ENCODE data around the gene SCFD2.

Gene SCFD2

DNA sequence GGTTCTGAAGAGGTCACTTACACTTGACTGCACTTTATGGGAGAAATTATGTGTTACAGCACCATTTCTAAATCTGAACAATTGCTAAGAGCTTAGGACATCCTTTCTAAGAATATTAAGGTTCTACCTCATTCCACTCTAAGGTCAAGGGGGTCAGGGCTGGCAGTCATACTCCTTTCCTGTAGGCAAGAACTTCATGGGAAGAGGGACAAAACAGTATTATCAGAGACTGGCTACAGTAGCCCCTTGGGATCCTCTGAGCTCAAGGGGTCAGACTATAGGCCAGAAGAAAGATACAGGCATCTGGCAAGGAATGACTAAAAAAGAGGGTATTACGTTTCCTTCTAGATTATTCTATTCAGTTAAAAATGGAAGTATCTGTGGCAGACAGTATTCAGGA, 388.6 kb downstream of the SCFD2 start:
- in situ Hi-C loops (cut with MboI; ENCODE audit: low sequenced_read_pairs), result loop anchor here (25.0 kb wide), 2 partner anchors 440 to 615 kb away; no protein-coding TSS in a partner anchor

- in situ Hi-C loops (cut with MboI; ENCODE audit: low sequenced_read_pairs), result loop anchor here (25.0 kb wide), 2 partner anchors 439 to 614 kb away; no protein-coding TSS in a partner anchor
Observed at GRCh38 chr4:52976523-52977230, 389.2 kb downstream of the SCFD2 start.

- in situ Hi-C loops (cut with MboI; ENCODE audit: low sequenced_read_pairs), result no loop called here
Observed at GRCh38 chr4:52968691-52969090, 397.2 kb downstream of the SCFD2 start.

- in situ Hi-C loops (cut with MboI; ENCODE audit: low sequenced_read_pairs), result no loop called here
Observed at GRCh38 chr4:52968241-52968640, 397.6 kb downstream of the SCFD2 start.

DNA sequence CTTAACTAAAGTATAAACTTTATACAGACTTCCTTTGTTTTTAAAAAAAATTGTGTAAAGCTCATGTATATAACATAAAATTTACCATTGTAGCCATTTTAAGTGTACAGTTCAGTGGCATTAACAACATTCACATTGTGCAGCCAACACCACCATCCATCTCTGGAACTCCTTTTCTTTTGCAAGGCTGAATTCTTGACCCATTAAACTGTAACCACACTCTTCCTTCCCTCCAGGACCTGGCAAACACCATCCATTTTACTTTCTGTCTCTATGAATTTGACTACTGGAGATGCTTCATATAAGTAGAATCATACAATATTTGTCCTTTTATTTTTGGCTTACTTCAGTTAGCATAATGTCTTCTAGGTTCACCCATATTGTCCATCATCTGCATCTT, 399.1 kb downstream of the SCFD2 start:
- in situ Hi-C loops (cut with MboI; ENCODE audit: low sequenced_read_pairs), result no loop called here

- in situ Hi-C loops (cut with MboI; ENCODE audit: low sequenced_read_pairs), result no loop called here
Observed at GRCh38 chr4:52966172-52966571, 399.7 kb downstream of the SCFD2 start.

DNA sequence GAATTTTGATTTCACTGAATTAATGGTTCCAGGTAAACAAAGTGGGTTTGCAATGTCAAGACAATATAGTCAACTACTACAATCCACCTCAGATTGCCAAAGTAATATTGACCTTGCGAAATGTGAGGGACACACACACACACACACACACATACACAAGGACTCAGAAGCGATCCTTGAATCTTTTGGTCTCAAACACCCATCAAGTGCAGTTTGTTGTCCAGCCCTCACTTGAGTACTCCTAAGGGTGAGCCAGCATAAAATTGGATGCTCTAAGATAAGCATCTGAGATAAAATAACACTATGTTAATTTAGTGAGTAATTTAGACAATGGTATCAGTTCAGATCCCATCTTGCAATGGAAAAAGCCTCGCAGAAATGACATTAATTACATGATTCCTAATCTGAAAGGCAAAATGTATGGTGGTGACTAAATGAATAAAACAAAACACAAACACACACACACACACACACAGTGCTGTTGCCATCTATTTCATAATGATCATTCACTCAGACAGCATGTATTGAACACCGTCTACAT, 401.2 kb downstream of the SCFD2 start:
- in situ Hi-C loops (cut with MboI; ENCODE audit: low sequenced_read_pairs), result no loop called here

DNA sequence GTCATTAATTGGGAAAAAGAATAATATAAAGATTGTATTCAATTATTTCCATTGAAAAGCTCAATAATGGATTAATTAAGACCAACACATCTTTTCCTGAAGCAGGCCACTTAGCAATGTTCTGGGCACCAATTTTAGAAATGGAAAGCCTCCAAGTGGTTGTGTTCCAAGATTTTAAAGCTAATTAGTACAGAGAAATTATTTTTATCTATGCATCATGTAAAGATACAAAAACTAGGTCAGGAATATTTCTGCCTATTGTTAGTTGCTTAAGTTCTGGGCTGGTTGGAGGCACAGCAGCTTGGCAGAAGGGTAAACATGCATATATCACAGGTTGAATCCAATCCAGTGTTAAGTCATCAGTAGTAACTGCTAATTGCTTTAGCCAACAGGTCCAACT, 401.9 kb downstream of the SCFD2 start:
- in situ Hi-C loops (cut with MboI; ENCODE audit: low sequenced_read_pairs), result no loop called here

- in situ Hi-C loops (cut with MboI; ENCODE audit: low sequenced_read_pairs), result no loop called here
Observed at GRCh38 chr4:52962721-52963120, 403.1 kb downstream of the SCFD2 start.

DNA sequence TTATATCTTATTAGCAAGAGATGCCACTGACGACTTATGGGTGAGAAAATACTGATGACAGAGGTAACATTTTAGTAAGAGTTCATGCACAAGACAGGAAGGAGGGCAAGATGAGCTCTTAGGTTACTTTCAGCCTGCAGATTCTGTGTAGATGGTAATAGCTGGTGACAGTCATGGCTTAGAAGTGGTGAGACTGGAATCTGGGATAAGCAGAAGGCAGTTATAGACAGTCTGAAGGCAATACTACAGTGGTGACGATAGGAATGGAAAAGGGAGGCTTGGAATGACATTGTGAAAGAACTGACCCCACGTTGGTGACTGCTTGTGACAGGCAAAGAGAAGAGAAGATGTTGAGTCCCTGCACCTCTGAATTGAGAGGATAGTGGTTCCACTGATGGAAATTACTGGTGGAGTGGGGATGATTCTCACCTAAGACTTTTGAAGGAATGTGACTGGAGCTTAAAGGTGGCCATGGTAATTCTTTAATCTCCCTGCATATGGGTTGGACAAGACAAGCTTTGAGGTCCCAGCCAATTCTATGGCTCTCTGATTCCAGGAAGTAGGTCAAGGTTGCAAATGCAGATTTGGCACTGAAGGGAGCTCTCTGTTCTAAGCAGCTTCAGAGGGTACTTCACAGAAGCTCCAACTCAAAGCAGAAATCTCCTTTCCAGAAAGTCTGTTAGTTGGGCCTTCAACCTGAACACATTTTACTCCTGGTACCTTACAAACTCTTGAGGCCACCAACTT, 404.0 kb downstream of the SCFD2 start:
- in situ Hi-C loops (cut with MboI; ENCODE audit: low sequenced_read_pairs), result no loop called here

GRCh38 chr4:52959541-52959940, 406.3 kb downstream of the SCFD2 start:
- in situ Hi-C loops (cut with MboI; ENCODE audit: low sequenced_read_pairs), result no loop called here

DNA sequence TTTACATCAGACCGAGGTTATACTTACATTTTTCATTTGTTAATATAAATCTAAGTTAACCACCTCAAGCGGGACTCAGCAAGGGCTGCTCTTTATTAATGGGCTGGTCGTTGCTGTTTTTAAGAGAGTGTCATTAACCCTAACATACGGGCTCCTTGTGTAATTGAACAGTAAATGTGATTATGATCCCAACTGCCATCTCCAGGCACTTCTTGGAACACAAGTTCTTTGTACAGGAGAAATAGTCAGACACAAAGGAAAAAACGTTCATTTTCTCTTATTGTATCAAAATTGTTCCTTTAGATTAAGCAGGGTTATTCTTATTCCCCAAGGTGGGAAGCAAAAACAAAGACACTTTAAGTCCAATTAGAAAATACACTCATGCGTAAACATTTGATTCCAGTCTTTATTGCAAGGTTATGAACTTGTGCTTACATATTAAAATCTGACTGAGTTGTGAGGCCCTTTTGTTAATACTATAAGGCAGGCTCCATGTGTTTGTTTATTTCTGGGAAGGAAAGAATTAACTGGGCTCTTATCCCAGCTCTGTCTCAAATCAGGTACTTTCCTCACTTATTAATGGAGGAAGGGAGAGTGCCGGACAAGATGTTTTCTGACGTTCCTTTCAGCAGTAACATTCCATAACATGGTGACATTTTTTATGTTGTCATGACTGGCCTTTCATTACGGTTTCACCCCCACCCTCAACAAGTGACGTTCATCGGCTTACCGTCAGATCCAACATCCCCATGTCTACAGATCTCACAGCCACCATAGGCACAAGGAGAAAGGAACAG, 407.8 kb downstream of the SCFD2 start:
- in situ Hi-C loops (cut with MboI; ENCODE audit: low sequenced_read_pairs), result no loop called here

DNA sequence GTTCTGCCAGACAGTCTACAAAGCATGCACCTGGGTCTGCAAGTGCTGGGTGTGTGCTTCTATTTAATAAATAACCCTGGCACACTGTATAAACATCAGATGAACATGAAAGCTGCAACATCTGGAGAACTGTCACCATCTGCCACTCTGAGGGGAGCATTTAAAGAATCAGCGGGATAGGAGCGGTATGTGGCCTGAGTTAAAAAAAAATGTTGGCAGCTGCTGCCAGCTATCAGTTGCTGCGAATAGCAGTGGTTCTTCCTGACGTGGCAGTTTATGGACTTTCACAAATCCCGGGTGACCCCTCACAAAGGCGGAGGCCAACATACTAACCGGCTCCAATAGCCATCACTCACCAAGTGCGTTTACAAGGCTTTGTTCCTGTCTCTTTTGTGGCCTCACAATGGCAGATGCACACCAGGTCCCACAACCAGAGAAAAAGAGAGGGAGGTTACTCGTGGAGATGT, 408.6 kb downstream of the SCFD2 start:
- in situ Hi-C loops (cut with MboI; ENCODE audit: low sequenced_read_pairs), result no loop called here

DNA sequence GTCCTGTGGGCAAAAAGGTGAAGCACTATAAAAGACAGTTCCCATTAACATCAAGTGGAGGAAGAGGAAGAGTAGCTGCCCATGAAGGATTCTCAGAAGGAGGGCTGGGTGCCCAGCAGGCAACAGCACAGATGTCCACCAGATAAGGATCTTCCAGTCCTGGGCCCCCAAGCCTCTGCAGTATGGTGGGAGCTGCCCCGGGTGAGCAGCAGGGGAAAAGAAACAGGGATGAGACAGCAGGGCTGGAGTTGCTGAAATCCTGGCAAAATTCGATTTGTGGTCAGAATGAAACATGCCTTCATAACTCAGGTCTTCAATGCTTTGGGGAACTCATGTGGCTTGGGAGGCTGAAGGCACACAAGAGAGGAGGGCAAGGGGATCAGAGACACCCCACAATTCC, 409.2 kb downstream of the SCFD2 start:
- in situ Hi-C loops (cut with MboI; ENCODE audit: low sequenced_read_pairs), result no loop called here

- in situ Hi-C loops (cut with MboI; ENCODE audit: low sequenced_read_pairs), result no loop called here
Observed at GRCh38 chr4:52954560-52955170, 411.2 kb downstream of the SCFD2 start.

DNA sequence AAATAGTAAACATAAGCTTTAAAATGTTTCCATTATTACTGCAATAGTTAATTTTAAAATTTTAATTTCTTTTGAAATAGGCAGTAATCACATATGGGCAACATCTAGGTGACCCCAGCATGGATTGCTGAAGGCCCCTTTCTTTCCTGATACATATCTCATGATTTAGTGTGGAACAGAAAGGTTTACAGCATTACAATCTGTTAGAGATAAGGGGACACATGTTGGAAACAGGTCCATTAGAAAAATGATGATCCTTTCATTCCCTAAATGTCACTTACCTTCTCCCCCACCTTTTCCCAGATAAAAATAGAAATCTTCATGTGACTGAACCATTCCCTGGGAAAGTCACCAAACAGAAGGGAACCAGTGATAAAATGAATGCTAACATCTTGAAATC, 413.3 kb downstream of the SCFD2 start:
- in situ Hi-C loops (cut with MboI; ENCODE audit: low sequenced_read_pairs), result no loop called here

DNA sequence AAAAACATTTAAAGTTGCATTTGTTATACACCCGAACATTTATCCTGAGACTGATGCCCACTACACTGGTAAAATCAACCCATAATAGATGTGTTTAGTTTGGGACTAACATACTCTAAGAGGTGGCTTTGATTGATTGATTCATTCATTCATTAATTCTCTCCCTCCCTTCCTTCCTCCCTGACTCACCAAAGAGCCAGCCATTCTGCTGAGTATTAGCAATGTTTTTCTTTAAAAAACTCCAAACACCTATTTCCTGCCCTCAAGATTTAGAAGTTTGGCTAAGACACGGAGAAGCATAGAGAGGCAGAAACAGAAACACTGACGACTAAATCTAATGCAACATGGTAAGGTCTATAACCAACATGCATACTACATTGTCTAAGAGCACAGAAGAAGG, 414.8 kb downstream of the SCFD2 start:
- in situ Hi-C loops (cut with MboI; ENCODE audit: low sequenced_read_pairs), result no loop called here

- in situ Hi-C loops (cut with MboI; ENCODE audit: low sequenced_read_pairs), result no loop called here
Observed at GRCh38 chr4:52950226-52950625, 415.6 kb downstream of the SCFD2 start.

- in situ Hi-C loops (cut with MboI; ENCODE audit: low sequenced_read_pairs), result no loop called here
Observed at GRCh38 chr4:52949336-52949735, 416.5 kb downstream of the SCFD2 start.

GRCh38 chr4:52948057-52948423, 417.8 kb downstream of the SCFD2 start:
- in situ Hi-C loops (cut with MboI; ENCODE audit: low sequenced_read_pairs), result no loop called here
